Activated naive CD8-positive, alpha-beta T cell treated with anti-CD3 and anti-CD28 coated beads, Interleukin-2, amount 10 ng/mL, durations not matched to agents 7 days and 5 days (primary cell): ENCODE results near the gene AGAP2. TPM values are rescaled to one million over a fixed set of nuclear protein-coding genes. Genes with fewer than 3 reads are reported as not detected.

Experiments used
- ATAC-seq: fragments of 150-1000 bp; cut with Tn5 transposase; one replicate; pipeline ENCODE4 v1.10.0; 2021; ENCODE audit warnings: low read depth, moderate library complexity
- POLR2A ChIA-PET: fragments of 350-600 bp; sonication (Branson Sonifier 250); formaldehyde crosslinking; loops from one replicate; lab custom pipeline; 2021; ENCODE audit warnings: antibody characterized with exemption; lab: Charles Lee
- DNase-seq: peaks from one replicate; pipeline ENCODE4 v3.0.0; 2021
- H3K27ac Mint-ChIP-seq: one replicate; pipeline ENCODE4 v1.8.0; 2022; ENCODE audit warnings: mild to moderate bottlenecking, mixed read lengths
- H3K27me3 Mint-ChIP-seq: one replicate; pipeline ENCODE4 v1.8.0; 2022; ENCODE audit warnings: mild to moderate bottlenecking, moderate library complexity, mixed read lengths
- H3K36me3 Mint-ChIP-seq: one replicate; pipeline ENCODE4 v1.8.0; 2021; ENCODE audit warnings: mild to moderate bottlenecking, mixed read lengths
- H3K4me1 Mint-ChIP-seq: one replicate; pipeline ENCODE4 v1.8.0; 2021; ENCODE audit warnings: mixed read lengths
- H3K4me3 Mint-ChIP-seq: one replicate; pipeline ENCODE4 v1.8.0; 2022; ENCODE audit warnings: mild to moderate bottlenecking, moderate library complexity, mixed read lengths
- H3K9me3 Mint-ChIP-seq: one replicate; pipeline ENCODE4 v1.8.0; 2021; ENCODE audit warnings: mixed read lengths
- microRNA-seq: library from miRNA; unstranded; fragments of <30 nt; microRNA quantifications from one replicate; pipeline ENCODE4 v1.2.0, GENCODE V29; 2022
- total RNA-seq, 2 experiments: library from RNA; stranded (reverse); gene quantifications; one replicate each; pipeline ENCODE4 v1.2.3, GENCODE V29; 2021

The AGAP2 gene
- total RNA-seq, 2 experiments from 2014 or later = 68.3 to 71.6 TPM

- POLR2A ChIA-PET = no interaction called here
- no peak for ATAC-seq
- peaks cover 1% of the 10 kb centered on the region for H3K4me1 Mint-ChIP-seq
- peaks cover 10% of the 10 kb centered on the region for H3K27me3 Mint-ChIP-seq
- H3K27ac Mint-ChIP-seq = no peak overlapping the region
- no peak overlapping the region for H3K4me3 Mint-ChIP-seq
- no peaks in the 10 kb centered on the region for H3K9me3 Mint-ChIP-seq
- no peaks in the 10 kb centered on the region for H3K36me3 Mint-ChIP-seq
- DNase-seq = no peak
Measured at GRCh38 chr12:57674691-57675090, 63.9 kb downstream of the AGAP2 start.

Small RNA genes lying within 50 kb of the gene (microRNA-seq; reads per million reads assigned to microRNA genes)
- not detected for gene MIR6759

Other genes starting within 250 kb of the AGAP2 start
- gene DDIT3, start 218.2 kb downstream of the AGAP2 start, total RNA-seq = 10 to 100 TPM; 34.4 to 37.2 TPM
- gene MBD6, start 215.9 kb downstream of the AGAP2 start, total RNA-seq = 10 to 100 TPM; 94.2 to 96.7 TPM
- gene DCTN2, start 191.6 kb downstream of the AGAP2 start, total RNA-seq = 10 to 100 TPM; 81.0 to 84.4 TPM
- gene KIF5A, start 188.7 kb downstream of the AGAP2 start, total RNA-seq = 1 to 10 TPM; 1.4 to 1.6 TPM
- 10 to 100 TPM; 21.6 to 24.1 TPM for gene PIP4K2C, start 147.6 kb downstream of the AGAP2 start, total RNA-seq
- gene DTX3, start 133.9 kb downstream of the AGAP2 start, total RNA-seq = 10 to 100 TPM; 31.5 to 32.8 TPM
- 1 to 10 TPM; 1.3 to 1.4 TPM for gene ARHGEF25, start 127.3 kb downstream of the AGAP2 start, total RNA-seq
- gene B4GALNT1, start 105.5 kb downstream of the AGAP2 start, total RNA-seq = under 1 TPM; 0.65 to 0.80 TPM
- gene OS9, start 44.6 kb downstream of the AGAP2 start, total RNA-seq = 100 to 1,000 TPM; 135 to 140 TPM
- gene TSPAN31, start 6.3 kb upstream of the AGAP2 start, total RNA-seq = 10 to 100 TPM; 19.6 to 23.2 TPM
- 100 to 1,000 TPM in 1 of 2 experiments, 10 to 100 TPM in 1; 98.4 to 100 TPM for gene CDK4, start 13.6 kb upstream of the AGAP2 start, total RNA-seq
- 10 to 100 TPM; 37.1 to 38.3 TPM for gene MARCHF9, start 16.4 kb upstream of the AGAP2 start, total RNA-seq
- 1 to 10 TPM; 2.4 to 2.6 TPM for gene CYP27B1, start 28.3 kb upstream of the AGAP2 start, total RNA-seq
- gene METTL1, start 33.4 kb upstream of the AGAP2 start, total RNA-seq = 10 to 100 TPM; 13.9 to 14.9 TPM
- gene EEF1AKMT3, start 33.9 kb upstream of the AGAP2 start, total RNA-seq = 1 to 10 TPM; 3.8 to 4.1 TPM
- gene TSFM, start 44.0 kb upstream of the AGAP2 start, total RNA-seq = 10 to 100 TPM; 23.0 to 24.4 TPM
- gene AVIL, start 80.0 kb upstream of the AGAP2 start, total RNA-seq = 1 to 10 TPM; 5.0 to 7.1 TPM
- gene CTDSP2, start 108.0 kb upstream of the AGAP2 start, total RNA-seq = 100 to 1,000 TPM; 161 TPM
- gene ATP23, start 202.8 kb upstream of the AGAP2 start, total RNA-seq = 10 to 100 TPM; 16.8 to 18.9 TPM